Endothelial cell of umbilical vein (primary cell): ENCODE results near the gene GRIA4. TPM values are rescaled to one million over a fixed set of nuclear protein-coding genes. Genes with fewer than 3 reads are reported as not detected.
"Not testable (repeated sequence)": the region's sequence is repeated elsewhere in the genome, so short reads cannot be mapped to it uniquely, and the experiment has no call there.

Experiments
- BruUV-seq: library from RNA; stranded (reverse); fragments of 400-500 nt; replicated peaks from 2 replicates; lab custom pipeline; 2021; lab: Mats Ljungman, UMichigan
- CTCF ChIA-PET: fragments of 300-600, 350-600 bp; sonication (Branson Sonifier 250); formaldehyde crosslinking; loops from one replicate; lab custom pipeline; 2021; ENCODE audit warnings: antibody characterized with exemption, inconsistent platforms; lab: Charles Lee
- POLR2A ChIA-PET: fragments of 300-600, 350-600 bp; sonication (Branson Sonifier 250); formaldehyde crosslinking; loops from one replicate; lab custom pipeline; 2021; ENCODE audit warnings: antibody characterized with exemption, inconsistent platforms; lab: Charles Lee
- DNase-seq: peaks from one replicate; pipeline ENCODE4 v3.0.0-alpha.2; 2011; ENCODE audit warnings: low read depth, low spot score
- FAIRE-seq: peaks from 2 replicates; lab custom pipeline; 2011; peaks lifted over from hg19 to GRCh38; lab: Jason Lieb, UNC
- H2AFZ ChIP-seq: 2 replicates; pipeline ENCODE4 v1.6.0; 2012; ENCODE audit warnings: low read depth, low read length, control low read depth, inconsistent platforms
- H3K27ac ChIP-seq: 2 replicates; pipeline ENCODE4 v1.5.1; 2011; ENCODE audit warnings: low read depth, mild to moderate bottlenecking, control low read depth, low read length, moderate library complexity; ENCODE audit not compliant: insufficient read depth
- H3K27me3 ChIP-seq, 2 experiments: 2 replicates each; pipeline versions ENCODE4 v1.6.0 to v1.6.1; 2011; ENCODE audit warnings: low read length in 2 of 2, mixed read lengths in 1 of 2; ENCODE audit not compliant: control insufficient read depth in 2 of 2, insufficient read depth in 2 of 2
- H3K36me3 ChIP-seq, 2 experiments: 2 replicates in 1 of 2; 3 replicates in 1 of 2; pipeline ENCODE4 v1.5.1; 2011; ENCODE audit warnings: low read length in 2 of 2, mild to moderate bottlenecking in 1 of 2, moderate library complexity in 1 of 2; ENCODE audit not compliant: control insufficient read depth in 2 of 2, insufficient read depth in 2 of 2; ENCODE audit errors: extremely low read depth in 1 of 2
- H3K4me1 ChIP-seq: 3 replicates; pipeline ENCODE4 v1.5.1; 2011; ENCODE audit warnings: mild to moderate bottlenecking, low read length; ENCODE audit not compliant: control insufficient read depth, insufficient read depth; ENCODE audit errors: extremely low read depth
- H3K4me2 ChIP-seq: 2 replicates; pipeline ENCODE4 v1.6.1; 2011; ENCODE audit warnings: low read length, control low read depth, mixed read lengths; ENCODE audit not compliant: insufficient read depth
- H3K4me3 ChIP-seq, 3 experiments: fragments of 200-600 bp in 1 of 3; sonication (generic), shearing (Covaris generic) in 1 of 3; replicated peaks in 1 of 3; 2 replicates each; pipeline ENCODE4 v1.5.1; 2011 to 2016; ENCODE audit warnings: control low read depth in 3 of 3, low read length in 3 of 3, mild to moderate bottlenecking in 2 of 3, inconsistent platforms in 1 of 3, low read depth in 1 of 3, moderate library complexity in 1 of 3; ENCODE audit not compliant: insufficient read depth in 1 of 3
- H3K79me2 ChIP-seq: 2 replicates; pipeline ENCODE4 v1.6.0; 2012; ENCODE audit warnings: low read length, inconsistent platforms; ENCODE audit not compliant: control insufficient read depth, insufficient read depth
- H3K9ac ChIP-seq: replicated peaks from 2 replicates; pipeline ENCODE3; 2011; ENCODE audit warnings: low read length, control low read depth; ENCODE audit not compliant: insufficient read depth; ENCODE audit errors: extremely low read depth
- H3K9me1 ChIP-seq: replicated peaks from 3 replicates; pipeline ENCODE4 v1.6.0; 2011; ENCODE audit warnings: mild to moderate bottlenecking, low read length; ENCODE audit not compliant: control insufficient read depth, insufficient read depth; ENCODE audit errors: extremely low read depth
- H3K9me3 ChIP-seq: replicated peaks from 2 replicates; pipeline ENCODE4 v1.5.1; 2012; ENCODE audit warnings: low read length, inconsistent platforms; ENCODE audit not compliant: control insufficient read depth, insufficient read depth
- H4K20me1 ChIP-seq: replicated peaks from 2 replicates; pipeline ENCODE3; 2011; ENCODE audit warnings: mild to moderate bottlenecking, low read length; ENCODE audit not compliant: control insufficient read depth, insufficient read depth; ENCODE audit errors: extremely low read depth
- CTCF ChIP-seq, 2 donors: IDR thresholded peaks; 1 replicate in 1 of 2; 2 replicates in 1 of 2; pipeline ENCODE4 v1.5.1; 2011; ENCODE audit warnings: low read length in 2 of 2, mild to moderate bottlenecking in 2 of 2, moderate library complexity in 2 of 2, control low read depth in 1 of 2, inconsistent platforms in 1 of 2, low read depth in 1 of 2; ENCODE audit not compliant: insufficient read depth in 1 of 2; ENCODE audit errors: extremely low read depth in 1 of 2
- EZH2 ChIP-seq: IDR thresholded peaks from 2 replicates; pipeline ENCODE4 v1.6.1; 2012; ENCODE audit warnings: borderline replicate concordance, low read depth, mild to moderate bottlenecking, moderate library complexity, low read length, inconsistent platforms; ENCODE audit not compliant: severe bottlenecking
- FOS ChIP-seq: IDR thresholded peaks from 2 replicates; pipeline ENCODE4 v1.6.1; 2011; ENCODE audit warnings: mild to moderate bottlenecking, low read length, moderate library complexity, borderline replicate concordance; ENCODE audit not compliant: insufficient read depth
- GATA2 ChIP-seq: IDR thresholded peaks from 2 replicates; pipeline ENCODE4 v1.7.0; 2011; ENCODE audit warnings: low read depth, mild to moderate bottlenecking, moderate library complexity, mixed read lengths, low read length; ENCODE audit not compliant: insufficient read length, insufficient read depth
- JUN ChIP-seq: IDR thresholded peaks from 2 replicates; pipeline ENCODE4 v1.6.1; 2011; ENCODE audit warnings: borderline replicate concordance, low read depth; ENCODE audit not compliant: insufficient read length, insufficient read depth
- MAX ChIP-seq: IDR thresholded peaks from 2 replicates; pipeline ENCODE4 v1.6.1; 2011; ENCODE audit not compliant: insufficient read depth, insufficient read length
- MYC ChIP-seq: IDR thresholded peaks from one replicate; pipeline ENCODE4 v1.6.1; 2011; ENCODE audit warnings: mild to moderate bottlenecking, low read depth, low read length
- POLR2A ChIP-seq: IDR thresholded peaks from 2 replicates; pipeline ENCODE4 v1.6.1; 2012; ENCODE audit warnings: low read depth, mild to moderate bottlenecking, control low read depth, low read length
- POLR2AphosphoS5 ChIP-seq: IDR thresholded peaks from 2 replicates; pipeline ENCODE4 v1.6.1; 2012; ENCODE audit warnings: low read depth, mild to moderate bottlenecking, control low read depth, low read length, moderate library complexity; ENCODE audit not compliant: insufficient read depth
- dilution Hi-C: fragments of 300-500 bp; cut with MboI; formaldehyde crosslinking; loops from one replicate; pipeline ENCODE4 v1.15.0; 2019; ENCODE audit warnings: low sequenced_read_pairs; ENCODE audit not compliant: extremely low pct_ligation_motif_present
- intact Hi-C: fragments of 100-400 bp; cut with micrococcal nuclease; formaldehyde crosslinking; loops from one replicate; pipeline ENCODE4 v1.10.0; 2022
- polyA plus RNA-seq, 4 experiments: library from polyadenylated mRNA; depleted of rRNA in 3 of 4; stranded (reverse) in 3 of 4; unstranded in 1 of 4; fragments of >200 nt; gene quantifications; 2 replicates each; pipeline versions ENCODE4 v1.2.1 to v1.2.3, GENCODE V29; 2011 to 2012; ENCODE audit warnings: missing spikeins in 1 of 4
- total RNA-seq: library from RNA; stranded (reverse); gene quantifications from 2 replicates; pipeline ENCODE4 v1.2.3, GENCODE V29; 2021

Gene GRIA4
- total and polyA plus RNA-seq, 2 donors (not counting 3 experiments of a cell fraction or from before 2014, with no cell fraction given) = not detected

DNA sequence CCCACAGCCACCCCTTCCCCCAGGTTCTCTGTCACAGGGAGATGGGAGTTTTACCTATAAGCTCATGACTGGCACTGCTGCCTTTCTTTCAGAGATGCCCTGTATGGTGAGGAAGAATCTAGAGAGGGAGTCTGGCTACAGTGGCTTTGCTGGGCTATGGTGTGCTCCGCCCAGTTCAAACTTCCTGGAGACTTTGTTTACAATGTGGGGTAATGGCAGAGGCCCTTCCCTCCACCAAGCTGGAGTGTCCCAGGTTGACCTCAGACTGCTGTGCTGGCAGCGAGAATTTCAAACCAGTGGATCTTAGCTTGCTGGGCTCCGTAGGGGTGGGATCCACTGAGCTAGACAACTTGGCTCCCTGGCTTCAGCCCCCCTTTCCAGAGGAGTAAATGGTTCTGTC, 268.6 kb downstream of the GRIA4 start:
- intact Hi-C loops = no loop called here
- no TSS peak for BruUV-seq
- CTCF ChIA-PET = interaction anchor here (2.5 kb wide), 1 partner anchor 15 kb away, joined by 11 read pairs; no protein-coding TSS in a partner anchor
- no peaks in the 10 kb centered on the region for H3K27me3 ChIP-seq
- no peak for FAIRE-seq
- H2AFZ ChIP-seq = no peak overlapping the region
- H3K9ac ChIP-seq = no peak overlapping the region
- H3K9me1 ChIP-seq = no peaks in the 10 kb centered on the region
- POLR2A ChIA-PET = no interaction called here
- H3K4me2 ChIP-seq = no peak overlapping the region
- no peaks in the 10 kb centered on the region for H4K20me1 ChIP-seq
- TF ChIP-seq CTCF (IDR thresholded peaks at IDR 0.05; ENCODE audit: extremely low read depth in 1 of 2, insufficient read depth in 1 of 2, low read depth in 1 of 2, low read length in 2 of 2) (no peak), JUN (no peak), EZH2 (no peak), MAX (no peak), POLR2AphosphoS5 (no peak), POLR2A (no peak), MYC (no peak), GATA2 (no peak), FOS (no peak)
- H3K4me3 ChIP-seq = no peak overlapping the region
- no peak for DNase-seq
- H3K9me3 ChIP-seq = no peaks in the 10 kb centered on the region
- dilution Hi-C loops = no loop called here
- H3K27ac ChIP-seq = no peak overlapping the region
- no peaks in the 10 kb centered on the region for H3K4me1 ChIP-seq
- no peaks in the 10 kb centered on the region for H3K36me3 ChIP-seq
- no peaks in the 10 kb centered on the region for H3K79me2 ChIP-seq

GRCh38 chr11:105878927-105879326, 269.1 kb downstream of the GRIA4 start:
- intact Hi-C loops = not testable (repeated sequence)

More at GRCh38 chr11:105878927-105879326, 269.1 kb downstream of the GRIA4 start:
- H3K36me3 ChIP-seq, H3K9ac ChIP-seq, H4K20me1 ChIP-seq, FAIRE-seq, H3K9me1 ChIP-seq, BruUV-seq, H3K4me2 ChIP-seq, H3K79me2 ChIP-seq, H3K9me3 ChIP-seq, H3K4me1 ChIP-seq, DNase-seq, dilution Hi-C loops, POLR2A ChIA-PET, H3K27me3 ChIP-seq, H3K4me3 ChIP-seq, H3K27ac ChIP-seq, H2AFZ ChIP-seq: not testable (repeated sequence)
- CTCF ChIA-PET = interaction anchor here (2.5 kb wide), 1 partner anchor 16 kb away, joined by 11 read pairs; no protein-coding TSS in a partner anchor
